Lower leg skin (tissue), 3 donors: Measurements from ENCODE around the gene SLC25A52.

ENCODE experiments used
- POLR2A ChIP-seq, 2 donors: fragments of 450-650 bp; IDR thresholded peaks; one replicate each; pipeline ENCODE4 v1.6.1; 2016 to 2017; ENCODE audit warnings: antibody characterized with exemption in 2 of 2, mild to moderate bottlenecking in 1 of 2, moderate library complexity in 1 of 2
- TF ChIP-seq, protein P1 (sequence below), 3 donors: fragments of 450-650 bp; IDR thresholded peaks; one replicate each; pipeline ENCODE4 v1.5.1; 2016; ENCODE audit warnings: antibody characterized with exemption in 3 of 3, mild to moderate bottlenecking in 3 of 3, moderate library complexity in 2 of 3

- TF ChIP-seq, protein P1, sequence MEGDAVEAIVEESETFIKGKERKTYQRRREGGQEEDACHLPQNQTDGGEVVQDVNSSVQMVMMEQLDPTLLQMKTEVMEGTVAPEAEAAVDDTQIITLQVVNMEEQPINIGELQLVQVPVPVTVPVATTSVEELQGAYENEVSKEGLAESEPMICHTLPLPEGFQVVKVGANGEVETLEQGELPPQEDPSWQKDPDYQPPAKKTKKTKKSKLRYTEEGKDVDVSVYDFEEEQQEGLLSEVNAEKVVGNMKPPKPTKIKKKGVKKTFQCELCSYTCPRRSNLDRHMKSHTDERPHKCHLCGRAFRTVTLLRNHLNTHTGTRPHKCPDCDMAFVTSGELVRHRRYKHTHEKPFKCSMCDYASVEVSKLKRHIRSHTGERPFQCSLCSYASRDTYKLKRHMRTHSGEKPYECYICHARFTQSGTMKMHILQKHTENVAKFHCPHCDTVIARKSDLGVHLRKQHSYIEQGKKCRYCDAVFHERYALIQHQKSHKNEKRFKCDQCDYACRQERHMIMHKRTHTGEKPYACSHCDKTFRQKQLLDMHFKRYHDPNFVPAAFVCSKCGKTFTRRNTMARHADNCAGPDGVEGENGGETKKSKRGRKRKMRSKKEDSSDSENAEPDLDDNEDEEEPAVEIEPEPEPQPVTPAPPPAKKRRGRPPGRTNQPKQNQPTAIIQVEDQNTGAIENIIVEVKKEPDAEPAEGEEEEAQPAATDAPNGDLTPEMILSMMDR (IDR thresholded peaks at IDR 0.05) = no peak
- TF ChIP-seq POLR2A (IDR thresholded peaks at IDR 0.05) = no peak
Observed at GRCh38 chr18:31792580-31792911, 31.9 kb upstream of the SLC25A52 start.
